GM06990 (cell line): Measurements from ENCODE around the gene PDCD11.

Experiments used
- DNase-seq: peaks from one replicate; pipeline ENCODE4 v3.0.0-alpha.2; 2011; ENCODE audit not compliant: insufficient read length; ENCODE audit errors: extremely low read depth
- H3K27me3 ChIP-seq: replicated peaks from 2 replicates; pipeline ENCODE4 v1.6.0; 2011; ENCODE audit warnings: low read length; ENCODE audit not compliant: control insufficient read depth, insufficient read depth
- H3K36me3 ChIP-seq: 2 replicates; pipeline ENCODE4 v1.5.1; 2011; ENCODE audit warnings: low read length; ENCODE audit not compliant: control insufficient read depth, insufficient read depth
- H3K4me3 ChIP-seq: replicated peaks from 2 replicates; pipeline ENCODE4 v1.5.1; 2011; ENCODE audit warnings: low read depth, mild to moderate bottlenecking, control low read depth, low read length
- CTCF ChIP-seq: IDR thresholded peaks from 2 replicates; pipeline ENCODE4 v1.5.1; 2011; ENCODE audit warnings: low read length, control low read depth, mild to moderate bottlenecking, inconsistent platforms; ENCODE audit not compliant: insufficient read depth, poor library complexity, severe bottlenecking

PDCD11 gene

GRCh38 chr10:103466734-103467133 is 70.3 kb downstream of the PDCD11 start:
- no peak for TF ChIP-seq CTCF
- Histone ChIP-seq H3K36me3 (no peaks in the 10 kb centered on the region), H3K4me3 (0 out of 2 replicates have a peak overlapping the region, but pooled peaks have one; percentile 22), H3K27me3 (no peaks in the 10 kb centered on the region)
- no peak for DNase-seq

GRCh38 chr10:103467406-103467805 is 71.0 kb downstream of the PDCD11 start:
- DNase-seq: peak; percentile 59
- no peak for TF ChIP-seq CTCF
- H3K27me3 ChIP-seq: no peaks in the 10 kb centered on the region
- H3K36me3 ChIP-seq: no peaks in the 10 kb centered on the region
- no peak overlapping the region for H3K4me3 ChIP-seq

GRCh38 chr10:103469201-103469600 is 72.8 kb downstream of the PDCD11 start:
- no peak for DNase-seq
- no peaks in the 10 kb centered on the region for H3K27me3 ChIP-seq
- no peak overlapping the region for H3K4me3 ChIP-seq
- no peaks in the 10 kb centered on the region for H3K36me3 ChIP-seq
- TF ChIP-seq CTCF: no peak

- no peaks in the 10 kb centered on the region for H3K27me3 ChIP-seq
- no peaks in the 10 kb centered on the region for H3K36me3 ChIP-seq
- peak; percentile 91 for DNase-seq
- no peak for TF ChIP-seq CTCF
- peak overlapping the region; percentile 36 for H3K4me3 ChIP-seq
These were observed 74.6 kb downstream of the PDCD11 start for GRCh38 chr10:103470761-103471653.

- Histone ChIP-seq H3K36me3 (no peaks in the 10 kb centered on the region), H3K27me3 (no peaks in the 10 kb centered on the region), H3K4me3 (peak overlapping the region; percentile 36)
- peak; percentile 75 for DNase-seq
- TF ChIP-seq CTCF: no peak
These were observed 75.6 kb downstream of the PDCD11 start for GRCh38 chr10:103472005-103472404.
